WTC11 (cell line): ENCODE measurements around the gene OTOG. TPM values are rescaled to one million over a fixed set of nuclear protein-coding genes. Genes with fewer than 3 reads are reported as not detected.

Experiments
- ATAC-seq: fragments of 200-7000 bp; cut with Tn5 transposase; 2 replicates; pipeline ENCODE4 v1.10.0; 2021; ENCODE audit warnings: mild to moderate bottlenecking, moderate library complexity
- CTCF ChIA-PET: fragments of 300-600 bp; sonication (Branson Sonifier 250); formaldehyde crosslinking; loops from one replicate; lab custom pipeline; 2021; ENCODE audit warnings: antibody characterized with exemption; lab: Charles Lee
- POLR2A ChIA-PET: fragments of 350-600 bp; sonication (Branson Sonifier 250); formaldehyde crosslinking; loops from one replicate; lab custom pipeline; 2021; ENCODE audit warnings: antibody characterized with exemption; lab: Charles Lee
- DNase-seq: peaks from one replicate; pipeline ENCODE4 v3.0.0; 2021; ENCODE audit warnings: low spot score
- H3K27ac Mint-ChIP-seq: 2 replicates; pipeline ENCODE4 v1.8.0; 2021; ENCODE audit warnings: mixed read lengths
- H3K27me3 Mint-ChIP-seq: 2 replicates; pipeline ENCODE4 v1.8.0; 2021; ENCODE audit warnings: low read depth, mild to moderate bottlenecking, moderate library complexity, mixed read lengths
- H3K36me3 Mint-ChIP-seq: 2 replicates; pipeline ENCODE4 v1.8.0; 2021; ENCODE audit warnings: mixed read lengths
- H3K4me1 Mint-ChIP-seq: 2 replicates; pipeline ENCODE4 v1.8.0; 2022; ENCODE audit warnings: mixed read lengths
- H3K4me3 Mint-ChIP-seq: 2 replicates; pipeline ENCODE4 v1.8.0; 2021; ENCODE audit warnings: mild to moderate bottlenecking, moderate library complexity, mixed read lengths
- H3K9me3 Mint-ChIP-seq: 2 replicates; pipeline ENCODE4 v1.8.0; 2021; ENCODE audit warnings: mixed read lengths
- ARID4B ChIP-seq: sonication (generic); formaldehyde crosslinking; IDR thresholded peaks from 2 replicates; pipeline ENCODE4 v1.8.0; 2023; ENCODE audit warnings: missing genetic modification reagents, mild to moderate bottlenecking, borderline replicate concordance
- ATF6 ChIP-seq: sonication (generic); formaldehyde crosslinking; IDR thresholded peaks from 2 replicates; pipeline ENCODE4 v1.8.1; 2023; ENCODE audit warnings: mild to moderate bottlenecking, missing genetic modification reagents
- CREM ChIP-seq: sonication (generic); formaldehyde crosslinking; IDR thresholded peaks from 2 replicates; pipeline ENCODE4 v1.8.1; 2022; ENCODE audit warnings: mild to moderate bottlenecking, missing genetic modification reagents, moderate library complexity
- E2F1 ChIP-seq: sonication (generic); formaldehyde crosslinking; IDR thresholded peaks from 2 replicates; pipeline ENCODE4 v1.8.0; 2022; ENCODE audit warnings: mild to moderate bottlenecking, missing genetic modification reagents
- ELF4 ChIP-seq: sonication (generic); formaldehyde crosslinking; IDR thresholded peaks from 2 replicates; pipeline ENCODE4 v1.8.1; 2022; ENCODE audit warnings: low read depth, mild to moderate bottlenecking, moderate library complexity, missing genetic modification reagents
- ESRRA ChIP-seq: sonication (generic); formaldehyde crosslinking; IDR thresholded peaks from 2 replicates; pipeline ENCODE4 v1.8.1; 2022; ENCODE audit warnings: mild to moderate bottlenecking, missing genetic modification reagents, borderline replicate concordance
- FOXP4 ChIP-seq: sonication (generic); formaldehyde crosslinking; IDR thresholded peaks from 2 replicates; pipeline ENCODE4 v1.8.0; 2022; ENCODE audit warnings: mild to moderate bottlenecking, missing genetic modification reagents
- KAT7 ChIP-seq: sonication (generic); formaldehyde crosslinking; IDR thresholded peaks from 2 replicates; pipeline ENCODE4 v1.8.1; 2023; ENCODE audit warnings: missing genetic modification reagents, mild to moderate bottlenecking, borderline replicate concordance
- MLX ChIP-seq: sonication (generic); formaldehyde crosslinking; IDR thresholded peaks from 2 replicates; pipeline ENCODE4 v1.8.1; 2023; ENCODE audit warnings: mild to moderate bottlenecking, missing genetic modification reagents, moderate library complexity
- NR2C2 ChIP-seq: sonication (generic); formaldehyde crosslinking; IDR thresholded peaks from 2 replicates; pipeline ENCODE4 v1.8.0; 2022; ENCODE audit warnings: mild to moderate bottlenecking, missing genetic modification reagents
- PRDM15 ChIP-seq: sonication (generic); formaldehyde crosslinking; IDR thresholded peaks from 2 replicates; pipeline ENCODE4 v1.8.0; 2022; ENCODE audit warnings: missing genetic modification reagents
- RELA ChIP-seq: sonication (generic); formaldehyde crosslinking; IDR thresholded peaks from 2 replicates; pipeline ENCODE4 v1.8.1; 2022; ENCODE audit warnings: missing genetic modification reagents, mild to moderate bottlenecking, borderline replicate concordance
- SMAD4 ChIP-seq: sonication (generic); formaldehyde crosslinking; IDR thresholded peaks from 2 replicates; pipeline ENCODE4 v1.8.0; 2022; ENCODE audit warnings: mild to moderate bottlenecking, missing genetic modification reagents
- TP53 ChIP-seq: sonication (generic); formaldehyde crosslinking; IDR thresholded peaks from 2 replicates; pipeline ENCODE4 v1.8.1; 2023; ENCODE audit warnings: mild to moderate bottlenecking, missing genetic modification reagents
- USF2 ChIP-seq: sonication (generic); formaldehyde crosslinking; IDR thresholded peaks from 2 replicates; pipeline ENCODE4 v1.8.1; 2023; ENCODE audit warnings: mild to moderate bottlenecking, missing genetic modification reagents, moderate library complexity
- ZSCAN18 ChIP-seq: fragments of 250-450 bp; sonication (Bioruptor Pico); IDR thresholded peaks from 2 replicates; pipeline ENCODE4 v2.1.2; 2022; ENCODE audit warnings: mild to moderate bottlenecking, moderate library complexity
- total RNA-seq: library from RNA; stranded (reverse); gene quantifications from 3 replicates; pipeline ENCODE4 v1.2.3, GENCODE V29; 2021

The OTOG gene
- total RNA-seq, 1 experiment from 2014 or later = 1.4 TPM

- POLR2A ChIA-PET = interaction anchor here (1.0 kb wide), 1 partner anchor 10 kb away, joined by 3 read pairs; no protein-coding TSS in a partner anchor
- H3K36me3 Mint-ChIP-seq = no peaks in the 10 kb centered on the region
- no peaks in the 10 kb centered on the region for H3K27me3 Mint-ChIP-seq
- H3K9me3 Mint-ChIP-seq = no peaks in the 10 kb centered on the region
- no peaks in the 10 kb centered on the region for H3K4me1 Mint-ChIP-seq
- CTCF ChIA-PET = interaction anchor here (0.6 to 1.0 kb wide), 3 partner anchors 51 to 205 kb away, joined by 3 to 4 read pairs (median 3); no protein-coding TSS in a partner anchor
- ATAC-seq = no peak
- no peak for TF ChIP-seq ELF4 (CRISPR knock-in tag)
- TF ChIP-seq ZSCAN18 (CRISPR knock-in tag) = no peak
- TF ChIP-seq TP53 = no peak
- no peak for TF ChIP-seq USF2 (CRISPR knock-in tag)
- no peak overlapping the region for H3K27ac Mint-ChIP-seq
- no peak overlapping the region for H3K4me3 Mint-ChIP-seq
- peak; percentile 7 for DNase-seq
Measured at GRCh38 chr11:17561526-17561925, 14.5 kb downstream of the OTOG start.

GRCh38 chr11:17563231-17563646, 16.2 kb downstream of the OTOG start:
- H3K9me3 Mint-ChIP-seq = no peaks in the 10 kb centered on the region
- peak; percentile 25 for DNase-seq
- TF ChIP-seq NR2C2 (no peak), E2F1 (no peak), SMAD4 (CRISPR knock-in tag) (no peak), KAT7 (CRISPR knock-in tag) (no peak), ESRRA (no peak), ARID4B (CRISPR knock-in tag) (no peak), PRDM15 (CRISPR knock-in tag) (no peak), CREM (CRISPR knock-in tag) (no peak), FOXP4 (no peak), MLX (CRISPR knock-in tag) (no peak), ATF6 (CRISPR knock-in tag) (no peak), RELA (no peak)

More at GRCh38 chr11:17563231-17563646, 16.2 kb downstream of the OTOG start:
- POLR2A ChIA-PET = no interaction called here
- H3K36me3 Mint-ChIP-seq = no peaks in the 10 kb centered on the region
- peak; percentile 92 for ATAC-seq
- no peaks in the 10 kb centered on the region for H3K4me1 Mint-ChIP-seq
- no peak overlapping the region for H3K27ac Mint-ChIP-seq
- no peak overlapping the region for H3K4me3 Mint-ChIP-seq
- H3K27me3 Mint-ChIP-seq = no peaks in the 10 kb centered on the region
- CTCF ChIA-PET = interaction anchor here (0.6 to 3.5 kb wide), 9 partner anchors 12 to 343 kb away, joined by 3 to 25 read pairs (median 5); partner anchors contain the start of genes MYOD1, OTOG and USH1C
